ENCODE results near the gene ARMC8.

The ARMC8 gene

DNA sequence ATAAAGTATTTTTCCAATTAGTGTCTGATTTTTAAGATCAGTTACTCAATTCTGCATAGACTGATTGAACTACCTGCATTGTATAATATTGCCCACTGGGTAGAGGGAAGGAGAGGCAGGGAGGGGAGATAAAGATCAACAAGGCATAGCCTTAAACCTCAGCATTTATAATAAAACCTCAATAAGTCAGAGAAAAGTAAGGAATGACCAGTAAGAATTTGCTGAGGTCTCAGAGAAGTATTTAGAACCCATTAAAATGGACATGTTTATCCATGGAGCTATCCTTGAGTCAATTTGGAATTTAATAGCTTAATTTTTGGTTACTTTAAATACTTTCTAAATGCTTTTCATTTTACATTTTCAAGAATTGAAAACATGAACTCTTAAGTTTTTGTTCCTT, 62.5 kb downstream of the ARMC8 start:
- no peak for DNase-seq (ENCODE audit: low read depth in 2 of 2)

DNA sequence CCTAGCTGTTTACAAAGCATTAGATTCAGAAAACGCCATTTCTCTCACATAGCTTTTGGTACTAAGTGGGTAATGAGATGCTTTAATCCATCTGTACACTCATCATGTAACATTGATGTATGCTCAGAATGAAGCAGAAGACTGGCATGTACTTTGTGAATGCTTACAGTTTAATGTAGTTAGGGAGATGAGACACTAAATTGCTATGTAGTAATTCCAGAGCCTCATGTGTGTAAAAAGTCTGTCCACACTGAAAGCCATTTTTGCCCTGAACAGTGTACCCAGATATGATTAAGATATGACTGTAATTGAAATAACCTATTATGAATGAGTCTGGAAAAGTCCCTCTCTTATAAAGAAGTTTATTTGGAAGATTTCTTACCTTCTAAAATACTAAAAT, 66.5 kb downstream of the ARMC8 start:
- DNase-seq (ENCODE audit: low read depth in 2 of 2) = no peak

DNA sequence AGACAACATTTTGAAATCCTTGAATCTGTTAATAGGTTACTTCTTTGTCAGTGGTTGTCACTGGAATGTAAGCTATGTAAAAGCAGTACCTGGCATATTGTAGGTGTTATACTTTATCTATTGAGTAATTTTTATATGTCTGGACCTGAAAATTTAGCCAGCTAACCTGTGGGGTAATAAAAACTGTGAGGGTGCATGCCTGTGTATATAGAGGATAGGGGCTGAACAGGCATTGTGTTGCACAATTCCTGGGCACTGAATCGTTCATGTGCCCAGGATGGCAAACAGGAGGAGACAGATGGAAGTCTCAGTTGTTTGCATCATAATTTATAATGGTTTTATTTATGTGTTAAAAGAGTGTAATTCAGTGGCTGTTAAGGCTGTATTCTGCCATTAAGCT, 67.1 kb downstream of the ARMC8 start:
- no peak for DNase-seq (ENCODE audit: low read depth in 2 of 2)

DNA sequence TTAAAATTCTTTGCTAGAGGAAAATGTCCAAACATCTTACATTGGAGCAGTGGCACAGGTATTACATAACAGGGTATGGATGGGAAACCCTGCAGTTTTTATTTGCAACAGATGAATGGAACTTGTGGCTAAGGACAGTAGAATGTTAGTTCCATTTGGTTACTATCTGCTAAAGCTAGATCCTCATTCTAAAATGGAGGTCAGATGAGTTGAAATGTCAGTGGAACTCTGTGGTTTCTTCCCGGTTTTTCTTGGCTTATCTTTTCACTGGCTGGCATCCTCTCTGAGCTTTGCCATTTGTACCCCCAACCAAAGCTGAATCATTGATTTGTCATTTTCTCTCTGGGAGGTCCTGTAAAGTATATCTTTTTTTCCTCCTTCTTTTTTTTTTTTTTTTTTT, 68.9 kb downstream of the ARMC8 start:
- DNase-seq (ENCODE audit: low read depth in 2 of 2) = no peak

DNA sequence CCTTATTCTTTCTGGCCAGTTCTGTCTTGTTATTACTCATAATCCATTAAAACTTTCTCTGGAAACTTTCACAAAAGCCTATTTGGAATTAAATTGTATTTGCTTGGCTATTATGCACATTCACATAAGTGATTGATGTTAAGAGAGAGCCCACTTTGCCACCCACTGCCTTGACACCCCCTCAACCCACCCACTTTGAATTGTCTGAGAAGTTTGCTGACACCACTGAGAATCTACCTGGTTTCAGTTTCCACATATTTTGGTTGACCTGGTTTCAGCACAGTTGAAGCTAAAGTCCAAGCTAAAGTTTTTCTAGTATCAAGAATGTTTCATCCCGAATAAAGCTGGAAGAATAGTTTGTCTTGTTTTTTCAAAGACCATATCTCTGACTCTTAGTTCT, 70.9 kb downstream of the ARMC8 start:
- no peak for DNase-seq (ENCODE audit: low read depth in 2 of 2)

DNA sequence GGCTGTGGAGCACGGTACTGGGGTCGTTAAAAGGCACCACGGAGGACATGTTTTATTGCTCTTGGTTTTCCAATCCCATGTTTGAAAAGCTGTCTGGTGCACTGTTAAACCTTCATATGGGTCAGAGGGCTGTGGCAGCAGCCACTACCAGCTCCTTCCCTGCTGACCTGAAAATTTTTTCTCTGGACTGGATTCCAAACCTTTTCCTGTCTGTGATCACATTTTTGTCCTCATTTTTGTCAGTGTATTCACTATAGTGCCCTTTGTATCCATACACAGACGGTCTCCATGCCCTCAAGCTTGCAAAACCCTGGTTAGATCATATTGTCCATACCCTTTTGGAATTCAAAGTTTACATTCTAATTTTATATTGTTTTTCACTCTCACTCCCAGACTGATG, 72.0 kb downstream of the ARMC8 start:
- DNase-seq (ENCODE audit: low read depth in 2 of 2) = no peak

DNA sequence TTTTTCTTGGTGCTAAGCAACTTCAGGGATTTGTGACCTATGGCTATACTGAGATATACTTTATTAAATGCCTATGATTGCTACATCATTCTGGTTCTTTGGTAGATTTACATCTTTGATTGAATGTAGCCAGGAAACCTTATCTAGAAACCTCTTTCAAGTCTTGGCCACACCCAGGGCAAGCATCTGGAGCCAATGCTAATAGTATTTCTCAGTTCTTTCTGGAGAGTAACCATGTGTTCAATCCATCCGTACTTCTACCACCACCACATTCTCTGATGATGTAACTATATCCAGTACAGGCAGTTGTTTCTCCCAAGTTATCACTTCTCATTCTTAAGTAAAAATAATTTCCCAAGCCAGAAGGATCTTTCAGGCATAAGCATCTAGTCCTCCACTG, 73.5 kb downstream of the ARMC8 start:
- no peak for DNase-seq (ENCODE audit: low read depth in 2 of 2)

DNA sequence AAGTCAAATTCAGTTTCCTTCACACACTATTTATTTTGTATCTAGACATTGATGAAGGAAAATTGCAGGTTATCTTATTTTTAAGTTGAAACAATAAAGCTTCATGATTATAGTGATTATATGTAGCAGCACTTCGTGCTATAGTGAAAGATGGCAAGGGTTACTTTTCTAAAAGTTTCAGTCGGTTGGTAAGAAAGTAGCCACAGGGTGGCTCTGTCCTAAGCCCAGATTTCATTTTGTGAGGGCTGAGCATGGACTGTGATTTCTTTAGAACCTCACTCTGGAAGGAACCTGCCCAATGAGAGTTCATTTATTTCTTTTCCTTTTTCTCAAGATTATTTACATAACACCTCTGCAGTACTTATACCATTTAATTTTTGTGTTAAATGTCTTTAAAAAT, 76.0 kb downstream of the ARMC8 start:
- DNase-seq (ENCODE audit: low read depth in 2 of 2) = no peak

DNA sequence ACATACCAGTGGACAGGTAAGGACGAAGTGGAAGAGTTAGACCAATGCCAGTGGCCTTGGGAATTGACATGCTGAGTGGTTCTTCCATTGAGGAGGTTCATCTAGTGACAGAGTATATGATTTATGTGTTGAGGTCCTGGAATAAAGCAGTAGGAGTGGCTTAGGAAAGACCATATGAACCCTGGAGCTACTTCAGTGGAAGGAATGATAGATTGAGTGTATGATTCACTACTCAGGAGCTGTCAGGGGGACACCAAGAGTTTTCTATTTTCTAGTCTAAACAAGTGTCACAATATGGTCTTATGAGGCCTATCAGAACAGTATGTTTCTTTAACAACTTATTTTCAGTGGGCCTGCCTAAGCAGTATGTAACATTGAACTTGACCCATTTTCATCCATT, 78.6 kb downstream of the ARMC8 start:
- DNase-seq (ENCODE audit: low read depth in 2 of 2) = no peak

DNA sequence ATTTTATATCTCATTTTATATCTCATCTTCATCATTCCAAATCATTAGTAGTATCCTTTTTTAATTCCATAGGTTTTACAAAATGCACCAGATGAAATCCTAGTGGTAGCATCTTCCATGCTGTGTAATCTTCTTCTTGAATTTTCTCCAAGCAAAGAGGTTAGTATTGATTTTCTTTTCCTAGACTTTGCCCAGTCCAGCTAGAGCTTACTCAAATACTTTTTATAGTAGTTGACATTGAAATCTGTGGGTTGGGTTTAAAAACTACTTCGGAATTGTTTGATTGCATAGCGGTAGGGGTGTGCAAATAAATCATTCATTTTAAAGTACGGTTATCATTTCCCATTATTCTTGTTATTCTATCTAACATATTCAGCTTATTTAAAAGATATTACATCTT, 80.0 kb downstream of the ARMC8 start:
- no peak for DNase-seq (ENCODE audit: low read depth in 2 of 2)

DNA sequence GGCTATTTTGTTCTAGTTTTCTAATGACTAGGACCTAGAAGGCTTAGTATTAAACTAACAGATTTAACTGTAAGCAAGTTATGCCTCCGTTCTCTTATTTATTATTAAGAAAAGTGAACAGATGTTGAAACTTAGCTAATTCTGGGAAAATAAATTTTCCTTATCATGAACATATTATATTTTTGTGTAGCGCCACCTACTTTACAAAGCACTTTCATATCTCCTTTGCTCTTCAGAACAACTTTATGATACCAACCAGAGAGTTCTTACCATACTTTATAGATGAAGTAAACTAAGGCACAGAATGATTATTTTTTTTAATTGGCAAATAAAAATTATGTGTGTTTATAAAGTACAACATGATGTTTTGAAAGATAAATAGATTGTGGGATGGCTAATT, 83.1 kb downstream of the ARMC8 start:
- no peak for DNase-seq (ENCODE audit: low read depth in 2 of 2)

DNA sequence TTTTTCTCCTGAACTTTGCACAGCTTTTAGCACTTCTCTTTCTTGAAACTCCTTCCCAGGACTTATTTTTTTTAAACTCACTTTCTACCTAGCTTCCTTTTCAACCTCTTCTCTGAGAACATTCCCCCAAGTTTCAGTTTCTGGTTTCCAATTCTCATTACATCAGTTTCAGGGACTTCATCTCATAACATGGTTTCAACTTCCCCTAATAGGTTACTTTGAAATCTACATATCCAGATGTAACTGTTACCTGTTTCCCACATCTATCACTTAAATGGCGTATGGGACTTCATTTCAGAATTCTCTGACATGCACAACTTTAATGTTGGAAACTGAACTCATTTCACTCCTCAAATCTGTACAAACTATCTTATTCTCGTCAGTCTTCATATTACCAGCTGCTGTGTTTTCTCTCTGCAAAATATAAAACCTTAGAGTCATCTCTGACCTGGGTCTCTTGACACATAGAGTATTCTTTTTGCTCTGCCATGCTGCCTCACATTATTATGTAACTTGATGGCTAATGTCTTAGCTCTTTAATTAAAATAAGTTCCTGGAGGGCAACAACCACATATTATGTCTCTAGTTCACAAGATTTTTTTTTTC, 84.2 kb downstream of the ARMC8 start:
- DNase-seq (ENCODE audit: low read depth in 2 of 2) = no peak

DNA sequence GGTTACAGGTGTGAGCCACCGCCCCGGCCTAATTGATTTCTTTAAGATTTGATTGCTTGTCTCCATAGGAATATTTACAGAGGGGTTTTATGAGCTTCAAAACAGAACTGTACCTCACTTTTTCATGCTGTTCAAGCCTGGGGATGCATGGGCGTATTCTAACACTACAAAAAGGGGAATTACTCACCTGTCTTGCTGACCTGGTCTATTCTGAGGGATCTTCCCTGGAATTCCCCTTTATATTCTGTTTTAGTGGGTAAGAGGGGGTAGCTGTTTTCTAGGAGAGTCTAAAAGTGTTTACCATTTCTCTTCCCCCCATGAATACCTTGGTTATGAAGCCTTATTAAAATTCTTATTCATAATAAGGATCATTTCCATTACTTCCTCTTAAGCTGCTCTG, 94.5 kb downstream of the ARMC8 start:
- no peak for DNase-seq (ENCODE audit: low read depth in 2 of 2)

DNA sequence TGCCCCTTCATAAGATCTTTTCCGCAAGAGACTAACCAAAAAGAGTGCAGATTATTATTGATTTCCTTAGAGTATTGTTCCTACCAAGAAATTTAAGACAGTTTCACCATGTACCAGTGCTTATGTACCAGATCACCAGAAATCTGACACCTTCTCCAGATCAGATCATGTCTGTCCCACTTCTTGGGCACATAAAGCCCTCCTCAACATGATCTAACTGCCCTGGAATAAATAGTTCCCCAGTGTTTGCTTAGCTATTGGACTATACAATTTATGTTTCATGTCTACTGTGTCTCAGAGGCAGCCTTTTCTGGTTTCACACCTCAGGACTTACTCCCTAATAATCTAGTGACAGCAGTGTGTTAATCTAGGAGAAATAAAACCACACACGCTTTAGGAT, 95.7 kb downstream of the ARMC8 start:
- DNase-seq (ENCODE audit: low read depth in 2 of 2) = no peak

DNA sequence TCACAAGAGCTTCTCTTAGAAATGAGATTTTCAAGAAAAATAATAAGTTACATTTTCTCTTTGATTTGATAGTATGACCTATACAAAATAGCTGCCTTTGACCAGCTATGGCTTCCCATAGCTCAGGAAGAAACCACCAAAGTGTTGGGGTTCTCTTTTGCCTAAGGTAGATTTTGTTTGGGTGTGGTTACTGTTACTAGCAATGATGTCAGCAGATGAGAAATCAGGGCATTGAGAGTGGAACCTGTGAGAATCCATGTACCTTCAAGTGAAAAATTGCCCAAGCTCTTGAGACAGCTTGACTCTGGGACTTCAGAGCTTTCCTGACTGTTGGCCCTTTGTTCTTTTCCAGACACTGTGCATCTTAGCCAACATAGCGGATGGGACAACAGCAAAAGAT, 97.0 kb downstream of the ARMC8 start:
- no peak for DNase-seq (ENCODE audit: low read depth in 2 of 2)

DNA sequence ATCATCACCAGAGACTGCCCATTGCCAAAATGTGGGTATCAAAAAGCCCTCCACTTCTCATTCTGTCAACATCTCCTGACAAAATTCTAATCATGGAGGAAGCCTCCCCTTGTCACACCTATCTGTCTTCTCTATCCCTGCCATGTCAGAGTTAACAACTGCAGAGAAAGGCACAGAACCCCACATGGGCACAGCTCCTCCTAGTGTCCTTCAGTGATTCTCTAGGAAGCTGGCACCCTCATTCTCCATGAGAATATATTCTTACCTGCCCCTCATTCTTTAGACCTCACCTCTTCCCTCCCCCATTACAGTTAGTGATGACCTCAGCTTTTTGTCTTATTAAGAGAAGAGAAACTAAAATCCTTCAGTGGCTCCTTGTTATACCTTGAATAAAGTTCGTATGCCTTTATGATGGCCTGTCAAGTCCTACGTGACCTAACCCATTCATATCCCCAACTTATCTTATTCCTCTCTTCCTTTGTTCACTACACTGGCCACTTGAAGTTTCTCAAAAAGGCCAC, 97.9 kb downstream of the ARMC8 start:
- no peak for DNase-seq (ENCODE audit: low read depth in 2 of 2)

DNA sequence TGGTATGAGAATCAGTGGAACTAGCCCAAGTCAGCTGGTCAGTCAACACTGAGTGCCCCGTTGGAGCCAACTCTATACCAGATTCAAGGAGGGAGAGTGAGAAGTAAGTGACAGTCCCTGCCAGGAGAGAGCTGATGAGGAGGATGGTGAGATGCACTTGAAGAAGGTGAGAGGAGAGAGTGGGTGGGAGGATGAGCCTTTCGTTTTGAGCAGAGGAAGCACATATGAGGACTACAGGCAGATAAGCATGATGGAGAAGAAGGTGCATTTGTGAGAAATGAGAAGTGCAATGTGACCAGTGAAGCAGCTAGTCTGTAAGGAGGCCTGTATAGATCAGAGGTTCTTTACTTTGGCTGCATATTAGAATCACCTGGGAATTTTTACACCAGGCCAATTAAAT, 102.2 kb downstream of the ARMC8 start:
- DNase-seq (ENCODE audit: low read depth in 2 of 2) = no peak

DNA sequence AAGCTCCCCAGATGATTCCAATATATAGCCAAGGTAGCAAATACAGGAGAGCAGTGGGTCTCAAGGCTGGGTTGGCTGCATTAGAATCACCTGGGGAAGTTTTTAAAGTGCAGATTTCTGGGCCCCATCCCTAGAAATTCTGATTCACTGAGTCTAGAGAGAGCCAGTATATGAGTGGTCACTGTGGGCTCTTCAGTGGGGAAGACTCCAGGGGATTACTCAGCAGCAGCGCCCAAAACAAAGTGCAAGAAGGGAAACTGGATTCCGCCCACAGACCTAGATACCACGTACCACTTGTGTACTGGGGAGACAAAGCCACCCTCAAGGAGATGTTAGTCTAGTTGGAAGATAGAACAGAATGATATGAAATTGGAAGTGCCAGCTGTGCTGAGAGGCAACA, 102.6 kb downstream of the ARMC8 start:
- DNase-seq (ENCODE audit: low read depth in 2 of 2) = no peak

DNA sequence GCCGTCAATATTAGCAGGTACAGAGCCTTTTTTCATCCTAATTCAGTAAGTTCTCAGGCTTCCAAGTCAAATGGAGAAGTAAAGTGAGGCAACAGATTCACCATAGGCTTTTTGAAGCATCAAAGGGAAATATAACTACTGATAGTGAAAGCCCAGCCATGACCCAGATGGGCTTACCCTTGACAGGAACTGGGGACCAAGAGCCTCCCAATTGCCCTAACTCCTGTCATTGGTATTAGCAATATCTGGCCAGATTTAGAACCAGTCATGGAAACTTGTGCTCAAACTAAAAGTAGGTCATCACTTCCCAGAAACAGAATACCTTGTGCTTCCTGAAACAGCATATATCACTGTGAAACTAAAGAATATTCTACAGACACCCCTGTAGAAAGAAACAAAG, 109.5 kb downstream of the ARMC8 start:
- no peak for DNase-seq (ENCODE audit: low read depth in 2 of 2)

DNA sequence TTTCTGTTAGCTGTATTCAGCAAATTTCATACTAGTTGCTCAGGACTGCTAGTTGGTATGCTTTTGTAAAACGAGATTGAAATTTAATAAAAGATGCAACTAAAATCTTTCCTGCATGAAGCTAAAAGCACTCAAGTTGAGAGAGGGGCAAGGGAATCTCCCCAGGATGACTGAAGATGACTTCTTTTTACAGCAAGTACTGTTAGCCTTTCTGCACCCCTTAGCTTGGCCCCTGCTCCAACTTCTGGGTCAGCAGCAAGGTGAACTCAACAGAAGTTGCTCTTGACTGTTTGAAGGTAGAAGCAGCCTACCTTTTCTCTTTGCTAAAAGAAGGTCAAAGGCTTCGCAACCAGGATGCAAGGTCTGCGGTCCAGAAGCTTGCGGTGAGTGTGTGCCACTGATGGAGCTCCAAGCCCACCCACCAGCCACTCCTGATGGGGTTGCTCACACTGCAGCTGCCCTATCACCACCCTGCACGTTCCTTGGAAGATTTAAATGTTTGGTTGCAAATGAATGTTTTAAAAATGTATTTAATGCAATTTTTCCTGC, 110.0 kb downstream of the ARMC8 start:
- DNase-seq (ENCODE audit: low read depth in 2 of 2) = no peak

DNA sequence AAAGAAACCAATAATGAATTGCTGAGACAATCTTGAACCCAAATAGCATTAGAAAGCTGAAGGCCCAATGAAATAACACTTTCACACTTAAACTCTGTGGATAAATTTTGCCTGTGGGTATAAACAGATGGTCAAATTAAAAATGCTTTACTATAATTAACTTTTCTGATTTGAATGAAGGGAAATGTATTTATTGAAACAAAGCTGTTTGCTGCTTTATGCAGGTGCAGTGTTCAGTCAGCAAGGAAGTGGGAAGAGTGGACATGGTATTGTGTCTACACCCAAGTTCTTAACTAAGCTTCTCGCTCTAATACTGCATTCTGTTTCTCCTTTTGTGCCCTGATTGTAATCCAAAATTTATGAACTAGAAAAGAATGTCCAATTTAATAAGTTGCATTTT, 110.8 kb downstream of the ARMC8 start:
- no peak for DNase-seq (ENCODE audit: low read depth in 2 of 2)

DNA sequence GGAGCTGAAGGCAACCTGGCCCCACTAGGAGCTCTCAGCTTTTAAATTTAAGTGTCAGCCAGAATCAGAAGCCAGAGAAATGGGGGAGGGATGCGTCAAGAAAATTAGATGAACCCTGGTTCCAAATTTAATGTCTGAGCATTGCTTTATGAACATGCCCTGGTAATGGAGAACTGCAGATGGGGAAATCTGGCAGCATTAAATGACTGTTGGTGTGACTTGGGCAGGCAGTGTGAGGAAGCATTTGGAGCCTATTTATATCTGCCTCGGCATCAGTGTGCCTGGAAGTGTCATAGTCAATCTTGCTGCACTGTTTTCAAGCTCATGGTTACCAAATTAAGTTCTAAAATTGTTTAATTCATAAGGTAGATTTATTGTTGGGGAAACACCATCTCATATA, 113.5 kb downstream of the ARMC8 start:
- DNase-seq (ENCODE audit: low read depth in 2 of 2) = no peak

DNA sequence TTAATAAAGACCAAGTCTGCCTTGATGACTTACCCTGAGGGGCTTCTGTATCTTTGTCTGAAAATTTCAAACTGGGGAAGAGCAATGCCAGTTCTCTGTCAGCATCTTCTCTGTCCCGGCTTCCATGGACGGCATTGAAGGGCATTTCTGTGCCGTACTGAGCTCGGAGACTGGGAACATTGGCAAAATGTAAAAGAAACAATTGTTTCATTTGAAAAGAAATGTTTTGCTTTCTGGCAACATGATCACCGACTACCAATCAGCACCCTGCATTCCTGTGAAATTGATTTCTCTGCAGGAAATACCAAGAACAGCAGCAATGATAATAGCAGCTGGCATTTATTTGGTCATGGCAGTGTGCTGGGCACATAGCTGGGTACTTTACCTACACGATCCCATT, 116.4 kb downstream of the ARMC8 start:
- no peak for DNase-seq (ENCODE audit: low read depth in 2 of 2)

DNA sequence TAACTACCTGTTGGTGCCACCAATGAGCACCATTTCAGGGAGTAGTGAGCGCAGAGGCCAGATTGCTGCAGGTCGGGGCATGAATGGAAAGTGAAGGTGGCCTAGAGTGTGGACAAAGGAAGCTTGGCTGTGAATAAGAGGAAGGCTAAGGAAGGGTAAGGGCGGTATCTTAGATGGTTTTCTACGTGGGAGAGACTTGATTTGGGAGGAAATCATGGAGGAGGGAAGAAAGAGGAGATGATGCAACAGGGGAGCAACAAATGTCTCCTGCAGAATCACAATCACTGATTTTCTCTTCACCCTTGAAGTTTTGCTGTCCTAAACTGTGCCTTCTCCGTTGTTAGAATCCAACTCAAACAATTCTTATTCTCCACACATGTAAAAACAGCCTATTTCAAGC, 120.8 kb downstream of the ARMC8 start:
- no peak for DNase-seq (ENCODE audit: low read depth in 2 of 2)

Data from stimulated activated CD4-positive, alpha-beta T cell treated with anti-CD3 and anti-CD28 coated beads, Interleukin-1b, Interleukin-23, amount 100 ng/mL, for 1 hour (primary cell).